Mesothelial cell of epicardium (in vitro differentiated cells): ENCODE measurements around the gene CELSR3. TPM values are rescaled to one million over a fixed set of nuclear protein-coding genes. Genes with fewer than 3 reads are reported as not detected.

Experiments used
- DNase-seq, 2 experiments: peaks; one replicate each; pipeline ENCODE4 v3.0.0; 2021; ENCODE audit warnings: low spot score in 2 of 2; ENCODE audit not compliant: unreplicated experiment in 2 of 2
- H3K27ac Mint-ChIP-seq: 2 replicates; pipeline ENCODE4 v1.8.0; 2021; ENCODE audit warnings: mixed read lengths
- H3K27me3 Mint-ChIP-seq: 2 replicates; pipeline ENCODE4 v1.8.0; 2021; ENCODE audit warnings: low read depth, mixed read lengths
- H3K36me3 Mint-ChIP-seq: 2 replicates; pipeline ENCODE4 v1.8.0; 2021; ENCODE audit warnings: mixed read lengths
- H3K4me1 Mint-ChIP-seq: 2 replicates; pipeline ENCODE4 v1.8.0; 2021; ENCODE audit warnings: mixed read lengths
- H3K4me3 Mint-ChIP-seq: 2 replicates; pipeline ENCODE4 v1.8.0; 2021; ENCODE audit warnings: mild to moderate bottlenecking, moderate library complexity, mixed read lengths
- H3K9me3 Mint-ChIP-seq: 2 replicates; pipeline ENCODE4 v1.8.0; 2021; ENCODE audit warnings: mixed read lengths
- CTCF ChIP-seq: fragments of 200-600 bp; sonication (generic); IDR thresholded peaks from one replicate; pipeline ENCODE4 v1.5.0; 2021; ENCODE audit warnings: antibody characterized with exemption; ENCODE audit not compliant: unreplicated experiment
- total RNA-seq: library from RNA; stranded (reverse); gene quantifications from 3 replicates; pipeline ENCODE4 v1.2.1, GENCODE V29; 2021

Gene CELSR3
- total RNA-seq, 1 donor from 2014 or later: 5.0 TPM

GRCh38 chr3:48690846-48691458 lies 28.3 kb upstream of the CELSR3 start:
- no peak for DNase-seq
- H3K9me3 Mint-ChIP-seq: no peaks in the 10 kb centered on the region
- H3K4me1 Mint-ChIP-seq: peaks cover 23% of the 10 kb centered on the region
- TF ChIP-seq CTCF: no peak
- H3K27ac Mint-ChIP-seq: peak overlapping the region; percentile 31
- peaks cover 34% of the 10 kb centered on the region for H3K36me3 Mint-ChIP-seq
- H3K27me3 Mint-ChIP-seq: no peaks in the 10 kb centered on the region
- no peak overlapping the region for H3K4me3 Mint-ChIP-seq

- Mint-ChIP-seq H3K27ac (no peak overlapping the region), H3K27me3 (no peaks in the 10 kb centered on the region), H3K4me3 (no peak overlapping the region), H3K36me3 (peaks cover 31% of the 10 kb centered on the region), H3K4me1 (peaks cover 19% of the 10 kb centered on the region), H3K9me3 (no peaks in the 10 kb centered on the region)
- DNase-seq: no peak
- TF ChIP-seq CTCF: no peak
These were observed 26.7 kb upstream of the CELSR3 start for GRCh38 chr3:48689384-48689783.

GRCh38 chr3:48688737-48689075 lies 26.0 kb upstream of the CELSR3 start:
- no peaks in the 10 kb centered on the region for H3K9me3 Mint-ChIP-seq
- H3K27me3 Mint-ChIP-seq: no peaks in the 10 kb centered on the region
- TF ChIP-seq CTCF: no peak
- peaks cover 20% of the 10 kb centered on the region for H3K4me1 Mint-ChIP-seq
- H3K4me3 Mint-ChIP-seq: no peak overlapping the region
- peaks cover 30% of the 10 kb centered on the region for H3K36me3 Mint-ChIP-seq
- H3K27ac Mint-ChIP-seq: no peak overlapping the region
- DNase-seq: no peak

GRCh38 chr3:48688032-48688736 lies 25.5 kb upstream of the CELSR3 start:
- Mint-ChIP-seq H3K27ac (no peak overlapping the region), H3K4me3 (no peak overlapping the region), H3K9me3 (no peaks in the 10 kb centered on the region), H3K36me3 (peaks cover 29% of the 10 kb centered on the region), H3K4me1 (peaks cover 24% of the 10 kb centered on the region), H3K27me3 (no peaks in the 10 kb centered on the region)
- no peak for TF ChIP-seq CTCF
- no peak for DNase-seq

GRCh38 chr3:48687220-48687678 lies 24.6 kb upstream of the CELSR3 start:
- no peak for TF ChIP-seq CTCF
- no peaks in the 10 kb centered on the region for H3K9me3 Mint-ChIP-seq
- H3K4me3 Mint-ChIP-seq: no peak overlapping the region
- no peak for DNase-seq
- peaks cover 24% of the 10 kb centered on the region for H3K36me3 Mint-ChIP-seq
- H3K4me1 Mint-ChIP-seq: peaks cover 29% of the 10 kb centered on the region
- H3K27me3 Mint-ChIP-seq: no peaks in the 10 kb centered on the region
- H3K27ac Mint-ChIP-seq: no peak overlapping the region
